Measurements from ENCODE around the gene TRIM24. TPM values are rescaled to one million over a fixed set of nuclear protein-coding genes. Genes with fewer than 3 reads are reported as not detected.
"Not testable (repeated sequence)": the region's sequence is repeated elsewhere in the genome, so short reads cannot be mapped to it uniquely, and the experiment has no call there.

TRIM24 gene
- total RNA-seq, 1 donor from 2014 or later = 93.8 TPM

- Mint-ChIP-seq H3K27me3 (ENCODE audit: low read depth) (no peaks in the 10 kb centered on the region), H3K36me3 (ENCODE audit: low read depth) (peaks cover 13% of the 10 kb centered on the region), H3K9me3 (peaks cover 2% of the 10 kb centered on the region), H3K27ac (ENCODE audit: unreplicated experiment) (no peak overlapping the region), H3K4me3 (peak overlapping the region; percentile 70), H3K4me1 (peaks cover 30% of the 10 kb centered on the region)
- no peak for TF ChIP-seq CTCF (conservative IDR thresholded peaks at IDR 0.05)
- no peak for DNase-seq (ENCODE audit: low read depth, low spot score)
Observed at GRCh38 chr7:138458576-138459412, 1.3 kb upstream of the TRIM24 start.

GRCh38 chr7:138459413-138460175 lies 465 bp upstream of the TRIM24 start:
- peaks cover 2% of the 10 kb centered on the region for H3K9me3 Mint-ChIP-seq
- H3K27ac Mint-ChIP-seq (ENCODE audit: unreplicated experiment) = peak overlapping the region; percentile 45
- peaks cover 13% of the 10 kb centered on the region for H3K36me3 Mint-ChIP-seq (ENCODE audit: low read depth)
- H3K4me1 Mint-ChIP-seq = peaks cover 36% of the 10 kb centered on the region
- peak overlapping the region; percentile 88 for H3K4me3 Mint-ChIP-seq
- TF ChIP-seq CTCF (conservative IDR thresholded peaks at IDR 0.05) = peak; percentile 59
- peak; percentile 92 for DNase-seq (ENCODE audit: low read depth, low spot score)
- H3K27me3 Mint-ChIP-seq (ENCODE audit: low read depth) = no peaks in the 10 kb centered on the region

- H3K4me1 Mint-ChIP-seq = peaks cover 45% of the 10 kb centered on the region
- peak; percentile 27 for TF ChIP-seq CTCF (conservative IDR thresholded peaks at IDR 0.05)
- H3K36me3 Mint-ChIP-seq (ENCODE audit: low read depth) = peaks cover 13% of the 10 kb centered on the region
- peak overlapping the region; percentile 95 for H3K4me3 Mint-ChIP-seq
- peak overlapping the region; percentile 96 for H3K27ac Mint-ChIP-seq (ENCODE audit: unreplicated experiment)
- DNase-seq (ENCODE audit: low read depth, low spot score) = peak; percentile 54
- H3K27me3 Mint-ChIP-seq (ENCODE audit: low read depth) = no peaks in the 10 kb centered on the region
- H3K9me3 Mint-ChIP-seq = peaks cover 2% of the 10 kb centered on the region
Observed at GRCh38 chr7:138460649-138461607, 869 bp downstream of the TRIM24 start.

- Mint-ChIP-seq H3K4me3 (peak overlapping the region; percentile 88), H3K27ac (ENCODE audit: unreplicated experiment) (peak overlapping the region; percentile 83), H3K36me3 (ENCODE audit: low read depth) (peaks cover 13% of the 10 kb centered on the region), H3K4me1 (peaks cover 58% of the 10 kb centered on the region)
- not testable (repeated sequence) for DNase-seq (ENCODE audit: low read depth, low spot score); H3K27me3 Mint-ChIP-seq (ENCODE audit: low read depth); H3K9me3 Mint-ChIP-seq
Observed at GRCh38 chr7:138463291-138463618, 3.2 kb downstream of the TRIM24 start.

- H3K36me3 Mint-ChIP-seq (ENCODE audit: low read depth) = peaks cover 11% of the 10 kb centered on the region
- H3K9me3 Mint-ChIP-seq = no peaks in the 10 kb centered on the region
- H3K27ac Mint-ChIP-seq (ENCODE audit: unreplicated experiment) = no peak overlapping the region
- no peak for TF ChIP-seq CTCF (conservative IDR thresholded peaks at IDR 0.05)
- peaks cover 56% of the 10 kb centered on the region for H3K4me1 Mint-ChIP-seq
- H3K27me3 Mint-ChIP-seq (ENCODE audit: low read depth) = no peaks in the 10 kb centered on the region
- no peak for DNase-seq (ENCODE audit: low read depth, low spot score)
- H3K4me3 Mint-ChIP-seq = peak overlapping the region; percentile 38
Observed at GRCh38 chr7:138465046-138465445, 5.0 kb downstream of the TRIM24 start.

GRCh38 chr7:138466069-138466756 lies 6.2 kb downstream of the TRIM24 start:
- H3K27ac Mint-ChIP-seq (ENCODE audit: unreplicated experiment); DNase-seq (ENCODE audit: low read depth, low spot score); H3K9me3 Mint-ChIP-seq; H3K27me3 Mint-ChIP-seq (ENCODE audit: low read depth); H3K36me3 Mint-ChIP-seq (ENCODE audit: low read depth): not testable (repeated sequence)
- Mint-ChIP-seq H3K4me3 (peak overlapping the region; percentile 56), H3K4me1 (peaks cover 58% of the 10 kb centered on the region)
